OCI-LY7 (cell line): ENCODE measurements around the gene LEMD1. TPM values are rescaled to one million over a fixed set of nuclear protein-coding genes. Genes with fewer than 3 reads are reported as not detected.

Source experiments
- BruUV-seq: library from RNA; stranded (reverse); fragments of 400-500 nt; replicated peaks from 2 replicates; lab custom pipeline; 2021; lab: Mats Ljungman, UMichigan
- CTCF ChIA-PET: fragments of 300-600 bp; sonication (Branson Sonifier 250); formaldehyde crosslinking; loops from one replicate; lab custom pipeline; 2022; ENCODE audit warnings: antibody characterized with exemption; ENCODE audit not compliant: unreplicated experiment; lab: Charles Lee
- POLR2A ChIA-PET: fragments of 300-600 bp; sonication (Branson Sonifier 250); formaldehyde crosslinking; loops from one replicate; lab custom pipeline; 2022; ENCODE audit warnings: antibody characterized with exemption; lab: Charles Lee
- DNase-seq: peaks from one replicate; pipeline ENCODE4 v3.0.0-alpha.2; 2015; ENCODE audit warnings: low spot score
- H2AFZ ChIP-seq: fragments of 200-600 bp; sonication (generic), shearing (Covaris generic); 2 replicates; pipeline ENCODE4 v1.6.1; 2014; ENCODE audit warnings: mild to moderate bottlenecking, antibody characterized with exemption, low read length, moderate library complexity
- H3K27ac ChIP-seq: fragments of 200-600 bp; sonication (generic); 2 replicates; pipeline ENCODE4 v1.5.1; 2014; ENCODE audit warnings: mixed run types, low read depth, mild to moderate bottlenecking, moderate library complexity, low read length, inconsistent platforms; ENCODE audit not compliant: poor library complexity, severe bottlenecking
- H3K36me3 ChIP-seq: fragments of 200-600 bp; sonication (generic); 2 replicates; pipeline ENCODE4 v1.6.1; 2014; ENCODE audit warnings: mild to moderate bottlenecking, antibody characterized with exemption, low read length, moderate library complexity, mixed read lengths; ENCODE audit not compliant: insufficient read depth
- H3K4me1 ChIP-seq: fragments of 200-600 bp; sonication (generic); 2 replicates; pipeline ENCODE4 v1.5.1; 2014; ENCODE audit warnings: mild to moderate bottlenecking, low read length; ENCODE audit not compliant: insufficient read depth, poor library complexity, severe bottlenecking
- H3K4me2 ChIP-seq: fragments of 200-600 bp; sonication (generic); 2 replicates; pipeline ENCODE4 v1.6.1; 2014; ENCODE audit warnings: mild to moderate bottlenecking, low read length
- H3K4me3 ChIP-seq: fragments of 200-600 bp; sonication (generic); 2 replicates; pipeline ENCODE4 v1.5.1; 2014; ENCODE audit warnings: mild to moderate bottlenecking, low read depth, low read length; ENCODE audit not compliant: poor library complexity, severe bottlenecking
- H3K79me2 ChIP-seq: fragments of 200-600 bp; sonication (generic); 2 replicates; pipeline ENCODE4 v1.6.1; 2016; ENCODE audit warnings: low read depth, mild to moderate bottlenecking, low read length, moderate library complexity, mixed read lengths; ENCODE audit not compliant: insufficient read depth
- H3K9me2 ChIP-seq: fragments of 200-600 bp; sonication (generic); 2 replicates; pipeline ENCODE4 v1.6.1; 2016; ENCODE audit warnings: mild to moderate bottlenecking, low read length, mixed read lengths; ENCODE audit not compliant: insufficient read depth
- H3K9me3 ChIP-seq: fragments of 200-600 bp; sonication (generic); 2 replicates; pipeline ENCODE4 v1.6.1; 2014; ENCODE audit warnings: mild to moderate bottlenecking, mixed run types, low read length, mixed read lengths
- H4K20me1 ChIP-seq: fragments of 200-600 bp; sonication (generic); 2 replicates; pipeline ENCODE4 v1.6.1; 2014; ENCODE audit warnings: mild to moderate bottlenecking, antibody characterized with exemption, low read length, moderate library complexity, mixed read lengths; ENCODE audit not compliant: insufficient read depth
- CTCF ChIP-seq: fragments of 200-600 bp; sonication (generic); conservative IDR thresholded peaks from 2 replicates; pipeline ENCODE4 v1.5.1; 2014; ENCODE audit warnings: mild to moderate bottlenecking, antibody characterized with exemption, low read length, moderate library complexity, mixed read lengths
- EZH2phosphoT487 ChIP-seq: fragments of 200-600 bp; sonication (generic); IDR thresholded peaks from 2 replicates; pipeline ENCODE4 v1.6.1; 2018; ENCODE audit warnings: low read depth, borderline replicate concordance, mild to moderate bottlenecking, mixed run types, antibody characterized with exemption, low read length, moderate library complexity, mixed read lengths
- intact Hi-C: fragments of 100-400 bp; cut with micrococcal nuclease; formaldehyde crosslinking; loops from one replicate; pipeline ENCODE4 v1.10.0; 2022; ENCODE audit not compliant: unreplicated experiment
- total RNA-seq, 2 experiments: library from RNA; depleted of rRNA in 1 of 2; stranded (reverse); fragments of >200 nt in 1 of 2; shearing (Covaris generic) in 1 of 2; gene quantifications; 2 replicates each; pipeline ENCODE4 v1.2.3, GENCODE V29; 2014 to 2022

LEMD1 gene
- total RNA-seq, 2 experiments from 2014 or later: 0.44 to 0.63 TPM

GRCh38 chr1:205456383-205456867 is 34.6 kb upstream of the LEMD1 start:
- no peaks in the 10 kb centered on the region for H3K9me3 ChIP-seq
- H3K9me2 ChIP-seq: no peaks in the 10 kb centered on the region
- ChIA-PET POLR2A (no interaction called here), CTCF (no interaction called here)
- H3K4me1 ChIP-seq: no peaks in the 10 kb centered on the region
- no peak overlapping the region for H3K4me2 ChIP-seq
- no peak overlapping the region for H2AFZ ChIP-seq
- H3K79me2 ChIP-seq: no peaks in the 10 kb centered on the region
- no peak overlapping the region for H3K4me3 ChIP-seq
- no peaks in the 10 kb centered on the region for H4K20me1 ChIP-seq
- DNase-seq: no peak
- no TSS peak for BruUV-seq
- no peak overlapping the region for H3K27ac ChIP-seq
- TF ChIP-seq EZH2phosphoT487: peak; percentile 92; the same call in 1 of the 2 replicates
- TF ChIP-seq CTCF: no peak
- intact Hi-C loops: no loop called here
- no peaks in the 10 kb centered on the region for H3K36me3 ChIP-seq

- TF ChIP-seq CTCF: no peak
- peak; percentile 84; the same call in 1 of the 2 replicates for TF ChIP-seq EZH2phosphoT487
- DNase-seq: no peak
- no TSS peak for BruUV-seq
- no peak within 1 kb of the TSS for H3K27ac ChIP-seq
- no peaks in the 10 kb centered on the region for H3K4me1 ChIP-seq
- intact Hi-C loops: no loop called here
- no peaks in the 10 kb centered on the region for H3K9me2 ChIP-seq
- H2AFZ ChIP-seq: no peak within 1 kb of the TSS
- no peaks in the 10 kb centered on the region for H3K79me2 ChIP-seq
- H3K9me3 ChIP-seq: no peaks in the 10 kb centered on the region
- ChIA-PET CTCF (no interaction called here), POLR2A (interaction anchor here (1.1 kb wide), 1 partner anchor 16 kb away, joined by 3 read pairs; no protein-coding TSS in a partner anchor)
- no peak within 1 kb of the TSS for H3K4me3 ChIP-seq
- H3K4me2 ChIP-seq: no peak within 1 kb of the TSS
- H4K20me1 ChIP-seq: no peaks in the 10 kb centered on the region
- no peaks in the 10 kb centered on the region for H3K36me3 ChIP-seq
Measured at GRCh38 chr1:205455581-205456382, 33.9 kb upstream of the LEMD1 start, which contains the start of gene BLACAT1. BLACAT1 (minus strand) TSS chr1:205456045.

GRCh38 chr1:205454903-205455335 is 33.1 kb upstream of the LEMD1 start:
- ChIA-PET POLR2A (interaction anchor here (0.7 to 1.1 kb wide), 2 partner anchors 15 to 70 kb away, joined by 3 read pairs; no protein-coding TSS in a partner anchor), CTCF (no interaction called here)
- Histone ChIP-seq H3K9me3 (no peaks in the 10 kb centered on the region), H2AFZ (no peak overlapping the region), H3K4me2 (no peak overlapping the region), H3K79me2 (no peaks in the 10 kb centered on the region), H3K36me3 (no peaks in the 10 kb centered on the region), H4K20me1 (no peaks in the 10 kb centered on the region), H3K4me1 (no peaks in the 10 kb centered on the region), H3K27ac (no peak overlapping the region), H3K4me3 (no peak overlapping the region), H3K9me2 (no peaks in the 10 kb centered on the region)
- BruUV-seq: no TSS peak
- intact Hi-C loops: no loop called here
- no peak for TF ChIP-seq EZH2phosphoT487
- no peak for TF ChIP-seq CTCF
- no peak for DNase-seq
